Suprapubic skin (tissue), 4 donors: ENCODE measurements around the gene FKBP8. TPM values are rescaled to one million over a fixed set of nuclear protein-coding genes. Genes with fewer than 3 reads are reported as not detected.
"Not testable (repeated sequence)": the region's sequence is repeated elsewhere in the genome, so short reads cannot be mapped to it uniquely, and the experiment has no call there.

Experiments used
- DNase-seq, 2 donors: peaks; one replicate each; pipeline ENCODE4 v3.0.0-alpha.2; 2019; ENCODE audit warnings: low spot score in 2 of 2
- H3K27ac ChIP-seq: fragments of 200-600 bp; sonication (generic); one replicate; pipeline ENCODE4 v1.5.1; 2019
- H3K27me3 ChIP-seq: fragments of 200-600 bp; sonication (generic); one replicate; pipeline ENCODE4 v1.5.1; 2019
- H3K36me3 ChIP-seq: fragments of 200-600 bp; sonication (generic); one replicate; pipeline ENCODE4 v1.5.1; 2019
- H3K4me1 ChIP-seq: fragments of 200-600 bp; sonication (generic); one replicate; pipeline ENCODE4 v1.5.1; 2019
- H3K4me3 ChIP-seq: fragments of 200-600 bp; sonication (generic); one replicate; pipeline ENCODE4 v1.5.1; 2019; ENCODE audit warnings: mild to moderate bottlenecking
- H3K9me3 ChIP-seq: fragments of 200-600 bp; sonication (generic); one replicate; pipeline ENCODE4 v1.5.1; 2019
- EP300 ChIP-seq: sonication (generic); formaldehyde crosslinking; IDR thresholded peaks from one replicate; pipeline ENCODE4 v1.6.1; 2017; ENCODE audit warnings: antibody characterized with exemption
- POLR2A ChIP-seq, 2 donors: fragments of 450-650 bp; IDR thresholded peaks; one replicate each; pipeline ENCODE4 v1.6.1; 2017; ENCODE audit warnings: antibody characterized with exemption in 2 of 2, mild to moderate bottlenecking in 2 of 2, moderate library complexity in 2 of 2
- POLR2AphosphoS5 ChIP-seq, 3 donors: sonication (generic); formaldehyde crosslinking; IDR thresholded peaks; one replicate each; pipeline ENCODE4 v1.6.1; 2017; ENCODE audit warnings: antibody characterized with exemption in 3 of 3
- WGBS: methylation state at CpG from one replicate; pipeline ENCODE4 v1.1.5; 2018; 5-methylcytosine and 5-hydroxymethylcytosine counted together
- total RNA-seq, 4 donors: library from RNA; depleted of rRNA; stranded (reverse); fragments of >200 nt; gene quantifications; one replicate each; pipeline ENCODE4 v1.1.0, GENCODE V29; 2016
- TF ChIP-seq, protein P1 (sequence below), 2 donors: fragments of 200-600 bp in 1 of 2; fragments of 450-650 bp in 1 of 2; sonication (generic) in 1 of 2; IDR thresholded peaks; one replicate each; pipeline ENCODE4 v1.5.1; 2016 to 2019; ENCODE audit warnings: antibody characterized with exemption in 2 of 2, mild to moderate bottlenecking in 1 of 2, moderate library complexity in 1 of 2

The FKBP8 gene
- total RNA-seq, 4 donors from 2014 or later: 194 to 217 (median 203) TPM

DNA sequence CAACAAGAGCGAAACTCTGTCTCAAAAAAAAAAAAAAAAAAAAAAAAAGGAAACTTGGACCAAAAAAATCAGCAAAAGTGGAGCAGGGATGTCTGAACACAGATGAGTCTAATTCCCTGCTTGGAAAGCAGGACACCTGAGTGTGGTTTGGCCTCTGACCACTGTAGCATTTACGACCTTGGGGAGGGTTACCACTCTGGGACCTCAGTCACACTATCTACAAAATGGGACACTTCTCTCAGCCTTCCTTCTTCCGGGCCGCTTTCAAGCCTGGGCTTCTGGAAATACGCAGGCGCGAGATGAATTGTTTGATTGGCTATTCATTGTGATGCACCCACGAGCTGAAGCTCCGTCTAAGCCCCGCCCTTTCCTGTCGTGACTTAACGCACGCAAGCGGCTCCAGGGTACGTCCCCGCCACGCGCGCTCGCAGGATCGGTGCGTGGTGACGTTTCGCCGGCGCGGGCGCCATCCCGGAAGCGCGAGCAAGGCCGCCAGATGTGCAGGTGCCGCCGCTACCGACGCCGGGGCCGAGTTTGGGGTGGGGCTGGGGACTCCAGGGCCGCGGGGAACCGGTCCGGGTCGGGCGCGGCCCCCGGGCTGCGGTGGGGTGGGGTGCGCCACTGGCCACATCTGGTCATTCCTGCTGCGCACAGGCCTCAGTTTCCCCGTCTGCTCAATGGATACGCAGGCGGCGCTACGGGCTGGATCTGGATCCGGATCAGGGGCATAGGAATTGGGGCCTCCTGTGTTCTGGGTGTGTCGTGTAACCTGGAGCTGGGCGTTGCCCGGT, 14.2 kb upstream of the FKBP8 start, which contains the start of gene KXD1:
KXD1 (plus strand) TSS at position 460 of the 791 bp plus-strand sequence. CDS start 4,187 bp downstream, outside the sequence.
- H3K9me3 ChIP-seq: no peaks in the 10 kb centered on the region
- H3K27ac ChIP-seq: peak within 1 kb of the TSS; percentile 90
- peak within 1 kb of the TSS; percentile 84 for H3K4me3 ChIP-seq
- peak; percentile 98 to 99 for DNase-seq
- 4% methylated on average over 6 of the region's 58 CpGs for WGBS
- H3K4me1 ChIP-seq: peaks cover 19% of the 10 kb centered on the region
- TF ChIP-seq POLR2AphosphoS5 (IDR thresholded peaks at IDR 0.05) (peak; percentile 54 to 92 (median 68)), POLR2A (IDR thresholded peaks at IDR 0.05) (peak in 1 of 2 donors; percentile 57), EP300 (no peak)
- no peaks in the 10 kb centered on the region for H3K27me3 ChIP-seq
- peaks cover 6% of the 10 kb centered on the region for H3K36me3 ChIP-seq

DNA sequence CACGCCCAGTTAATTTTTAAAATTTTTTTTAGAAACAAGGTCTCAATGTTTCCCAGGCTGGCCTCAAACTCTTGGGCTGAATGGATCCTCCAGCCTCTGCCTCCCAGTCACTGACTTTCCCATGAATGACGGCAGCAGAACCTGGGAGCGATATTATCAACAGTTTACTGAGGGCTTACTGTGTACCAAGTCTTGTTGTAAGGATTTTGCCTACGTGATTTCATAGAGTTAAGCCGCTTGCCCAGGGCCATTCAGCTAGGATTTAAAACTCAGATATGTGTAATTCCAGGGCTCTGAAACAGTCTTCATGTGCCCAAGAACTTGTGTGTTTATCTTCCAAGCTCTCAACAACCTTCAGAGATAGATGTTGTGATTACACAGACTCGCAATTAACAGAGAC, 8.3 kb upstream of the FKBP8 start:
- 71% methylated on average over 6 of the region's 6 CpGs for WGBS
- no peaks in the 10 kb centered on the region for H3K4me1 ChIP-seq
- no peaks in the 10 kb centered on the region for H3K36me3 ChIP-seq
- no peaks in the 10 kb centered on the region for H3K27me3 ChIP-seq
- no peak for DNase-seq
- TF ChIP-seq POLR2A (IDR thresholded peaks at IDR 0.05): no peak
- TF ChIP-seq EP300: no peak
- TF ChIP-seq POLR2AphosphoS5 (IDR thresholded peaks at IDR 0.05): no peak
- TF ChIP-seq, protein P1, sequence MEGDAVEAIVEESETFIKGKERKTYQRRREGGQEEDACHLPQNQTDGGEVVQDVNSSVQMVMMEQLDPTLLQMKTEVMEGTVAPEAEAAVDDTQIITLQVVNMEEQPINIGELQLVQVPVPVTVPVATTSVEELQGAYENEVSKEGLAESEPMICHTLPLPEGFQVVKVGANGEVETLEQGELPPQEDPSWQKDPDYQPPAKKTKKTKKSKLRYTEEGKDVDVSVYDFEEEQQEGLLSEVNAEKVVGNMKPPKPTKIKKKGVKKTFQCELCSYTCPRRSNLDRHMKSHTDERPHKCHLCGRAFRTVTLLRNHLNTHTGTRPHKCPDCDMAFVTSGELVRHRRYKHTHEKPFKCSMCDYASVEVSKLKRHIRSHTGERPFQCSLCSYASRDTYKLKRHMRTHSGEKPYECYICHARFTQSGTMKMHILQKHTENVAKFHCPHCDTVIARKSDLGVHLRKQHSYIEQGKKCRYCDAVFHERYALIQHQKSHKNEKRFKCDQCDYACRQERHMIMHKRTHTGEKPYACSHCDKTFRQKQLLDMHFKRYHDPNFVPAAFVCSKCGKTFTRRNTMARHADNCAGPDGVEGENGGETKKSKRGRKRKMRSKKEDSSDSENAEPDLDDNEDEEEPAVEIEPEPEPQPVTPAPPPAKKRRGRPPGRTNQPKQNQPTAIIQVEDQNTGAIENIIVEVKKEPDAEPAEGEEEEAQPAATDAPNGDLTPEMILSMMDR (IDR thresholded peaks at IDR 0.05): no peak
- no peak overlapping the region for H3K4me3 ChIP-seq
- no peak overlapping the region for H3K27ac ChIP-seq
- H3K9me3 ChIP-seq: no peaks in the 10 kb centered on the region

DNA sequence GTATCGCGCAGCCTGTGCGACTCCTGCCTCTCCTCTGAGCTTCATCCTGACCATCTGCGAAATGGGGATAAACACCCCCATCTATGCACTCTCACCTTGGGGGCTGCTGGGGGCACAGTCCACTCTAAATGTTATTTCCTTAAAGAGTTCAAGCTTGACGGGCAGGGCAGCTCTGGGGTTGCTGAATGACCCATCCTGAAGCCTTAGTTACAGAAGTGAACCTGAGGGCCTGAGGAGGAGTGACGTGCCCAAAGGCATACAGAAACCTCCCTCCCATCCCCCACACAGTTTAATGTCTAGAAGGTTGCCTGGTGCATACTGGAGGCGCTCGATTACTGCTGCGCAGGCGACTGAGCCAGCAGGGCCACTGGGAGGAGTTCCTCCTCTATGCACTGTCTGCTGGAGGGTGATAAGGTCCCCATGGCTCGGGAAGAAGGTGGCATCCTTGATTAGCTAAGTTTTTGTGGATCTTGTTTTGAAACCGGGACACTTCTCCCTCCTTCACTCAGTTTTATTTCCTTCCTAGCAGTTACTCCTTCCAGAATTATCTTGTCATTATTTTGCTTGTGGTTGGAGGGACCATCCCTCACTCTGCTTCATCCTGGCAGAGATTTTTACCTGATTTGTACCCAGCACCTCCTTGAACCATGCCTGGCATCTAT, 572 bp upstream of the FKBP8 start:
- Histone ChIP-seq H3K4me1 (peaks cover 16% of the 10 kb centered on the region), H3K36me3 (peaks cover 16% of the 10 kb centered on the region), H3K27me3 (no peaks in the 10 kb centered on the region), H3K27ac (peak overlapping the region; percentile 90), H3K4me3 (peak overlapping the region; percentile 66), H3K9me3 (no peaks in the 10 kb centered on the region)
- 8% methylated on average over 8 of the region's 12 CpGs for WGBS
- DNase-seq: no peak
- TF ChIP-seq EP300: no peak
- TF ChIP-seq, protein P1 (IDR thresholded peaks at IDR 0.05): no peak
- no peak for TF ChIP-seq POLR2AphosphoS5 (IDR thresholded peaks at IDR 0.05)
- TF ChIP-seq POLR2A (IDR thresholded peaks at IDR 0.05): peak in 1 of 2 donors; percentile 12

DNA sequence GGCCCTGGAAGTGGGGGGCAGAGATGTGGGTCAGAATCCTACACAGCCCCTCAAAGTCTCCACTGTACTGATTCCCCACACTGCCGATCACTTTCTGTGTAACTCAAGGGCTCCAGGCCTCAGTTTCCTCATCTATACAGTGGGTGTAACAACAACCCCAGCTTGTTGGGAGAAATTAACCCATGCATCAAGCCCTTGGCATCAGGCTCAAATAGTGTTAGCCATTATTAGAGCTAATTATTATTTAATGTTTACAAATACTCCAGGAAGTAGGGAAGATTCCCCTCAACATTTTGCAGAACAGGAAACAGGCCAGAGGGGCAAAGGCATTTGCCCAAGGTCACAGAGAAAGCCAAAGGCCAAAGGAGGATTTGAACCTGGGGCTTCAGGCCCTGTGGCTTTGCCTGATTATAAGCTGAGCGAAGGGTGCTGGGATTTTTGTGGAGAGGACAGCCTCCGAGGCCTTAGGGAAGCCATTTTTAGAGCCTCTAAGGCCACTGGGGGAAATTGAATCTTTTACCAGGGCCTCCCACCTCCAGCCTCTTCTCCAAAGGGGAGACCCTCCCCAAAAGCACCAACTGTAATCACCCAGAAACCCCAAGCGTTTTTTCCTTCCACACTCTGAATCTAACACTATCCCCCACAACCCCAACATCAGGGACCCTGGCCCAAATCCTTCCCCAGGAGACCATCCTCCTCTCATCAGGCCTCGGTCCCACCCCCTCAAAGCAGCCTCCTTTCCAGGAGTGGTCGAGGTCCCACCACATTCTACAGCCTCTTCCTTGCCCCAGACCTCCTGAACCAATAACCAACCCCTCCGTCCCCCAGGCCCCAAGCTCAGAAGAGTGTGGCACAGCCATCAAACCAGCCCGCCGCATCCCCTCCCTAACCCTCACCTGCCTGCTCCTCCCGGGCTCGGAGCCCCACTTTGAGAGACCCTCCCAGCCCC, 1.1 kb downstream of the FKBP8 start:
- Histone ChIP-seq H3K4me1 (peaks cover 16% of the 10 kb centered on the region), H3K9me3 (no peaks in the 10 kb centered on the region), H3K36me3 (peaks cover 31% of the 10 kb centered on the region), H3K27me3 (no peaks in the 10 kb centered on the region), H3K27ac (peak overlapping the region; percentile 90), H3K4me3 (peak overlapping the region; percentile 66)
- WGBS: 15% methylated on average over 11 of the region's 11 CpGs
- TF ChIP-seq POLR2AphosphoS5 (IDR thresholded peaks at IDR 0.05) (no peak), POLR2A (IDR thresholded peaks at IDR 0.05) (no peak), EP300 (no peak)
- TF ChIP-seq, protein P1 (IDR thresholded peaks at IDR 0.05): no peak
- no peak for DNase-seq

DNA sequence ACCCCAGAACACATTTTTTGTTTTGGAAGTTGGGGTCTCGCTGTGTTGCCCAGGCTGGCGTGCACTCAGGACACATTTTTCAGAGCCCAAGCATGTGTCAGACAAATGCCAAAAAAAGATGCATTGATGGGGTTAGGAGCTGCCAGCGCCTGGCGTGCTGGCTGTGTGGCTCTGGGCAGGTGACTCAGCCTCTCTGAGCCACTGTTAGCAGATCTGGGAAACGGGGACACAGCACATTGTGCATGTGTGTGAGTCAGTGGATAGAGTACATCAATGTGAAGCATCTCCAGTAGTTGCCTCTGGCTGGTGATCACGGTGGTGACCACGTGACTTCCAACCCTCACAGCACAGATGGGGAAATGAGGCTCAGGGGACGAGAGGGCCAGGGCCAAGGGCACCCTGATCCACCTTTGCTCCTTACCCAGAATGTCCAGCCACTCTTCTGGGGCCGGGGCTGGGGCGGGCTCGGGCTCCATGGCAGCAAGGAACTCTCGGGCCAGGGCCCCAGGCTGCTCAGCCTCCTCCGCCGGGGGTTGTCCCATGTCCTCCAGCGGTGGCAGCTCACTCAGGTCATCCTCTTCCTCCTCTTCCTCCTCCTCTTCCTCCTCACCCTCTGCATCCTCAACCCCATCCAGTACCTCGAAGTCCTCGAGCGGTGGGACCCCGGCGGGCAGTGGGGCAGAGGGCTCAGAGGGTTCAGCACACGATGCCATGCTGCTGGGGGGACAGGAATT, 1.9 kb downstream of the FKBP8 start:
- H3K4me1 ChIP-seq: peaks cover 16% of the 10 kb centered on the region
- 83% methylated on average over 17 of the region's 21 CpGs for WGBS
- no peaks in the 10 kb centered on the region for H3K27me3 ChIP-seq
- no peaks in the 10 kb centered on the region for H3K9me3 ChIP-seq
- no peak overlapping the region for H3K27ac ChIP-seq
- no peak overlapping the region for H3K4me3 ChIP-seq
- TF ChIP-seq, protein P1 (IDR thresholded peaks at IDR 0.05): no peak
- TF ChIP-seq POLR2A (IDR thresholded peaks at IDR 0.05) (no peak), EP300 (no peak), POLR2AphosphoS5 (IDR thresholded peaks at IDR 0.05) (no peak)
- H3K36me3 ChIP-seq: peaks cover 38% of the 10 kb centered on the region
- DNase-seq: no peak

DNA sequence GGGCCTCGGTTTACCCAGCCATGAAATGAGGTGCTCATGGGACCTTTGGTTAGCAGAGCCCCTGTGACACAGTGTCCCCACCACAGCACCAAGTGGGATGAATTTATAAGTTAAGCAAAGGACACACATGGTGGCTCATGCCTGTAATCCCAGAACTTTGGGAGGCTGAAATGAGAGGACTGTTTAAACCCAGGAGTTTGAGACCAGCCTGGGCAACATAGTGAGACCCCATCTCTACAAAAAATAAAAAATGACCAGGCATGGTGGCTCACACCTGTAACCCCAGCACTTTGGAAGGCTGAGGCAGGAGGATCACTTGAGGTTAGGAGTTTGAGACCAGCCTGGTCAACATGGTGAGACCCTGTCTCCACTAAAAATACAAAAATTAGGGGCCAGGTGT, 3.2 kb downstream of the FKBP8 start:
- DNase-seq: not testable (repeated sequence)

More for the DNA sequence above, 3.2 kb downstream of the FKBP8 start:
- not testable (repeated sequence) for H3K9me3 ChIP-seq, H3K27me3 ChIP-seq, H3K4me3 ChIP-seq, H3K27ac ChIP-seq
- Histone ChIP-seq H3K4me1 (peaks cover 16% of the 10 kb centered on the region), H3K36me3 (peaks cover 50% of the 10 kb centered on the region)
- 100% methylated on average over 1 of the region's 1 CpG for WGBS
